HG02970 (cell line): Measurements from ENCODE around the gene RNASE11.
"Not testable (repeated sequence)": the region's sequence is repeated elsewhere in the genome, so short reads cannot be mapped to it uniquely, and the experiment has no call there.

ENCODE experiments used
- ATAC-seq: cut with Tn5 transposase; IDR thresholded peaks from one replicate; pipeline ENCODE4 v1.9.1; 2021; ENCODE audit warnings: mild to moderate bottlenecking, moderate library complexity, moderate number of reproducible peaks; ENCODE audit not compliant: unreplicated experiment, low FRiP score

RNASE11 gene

DNA sequence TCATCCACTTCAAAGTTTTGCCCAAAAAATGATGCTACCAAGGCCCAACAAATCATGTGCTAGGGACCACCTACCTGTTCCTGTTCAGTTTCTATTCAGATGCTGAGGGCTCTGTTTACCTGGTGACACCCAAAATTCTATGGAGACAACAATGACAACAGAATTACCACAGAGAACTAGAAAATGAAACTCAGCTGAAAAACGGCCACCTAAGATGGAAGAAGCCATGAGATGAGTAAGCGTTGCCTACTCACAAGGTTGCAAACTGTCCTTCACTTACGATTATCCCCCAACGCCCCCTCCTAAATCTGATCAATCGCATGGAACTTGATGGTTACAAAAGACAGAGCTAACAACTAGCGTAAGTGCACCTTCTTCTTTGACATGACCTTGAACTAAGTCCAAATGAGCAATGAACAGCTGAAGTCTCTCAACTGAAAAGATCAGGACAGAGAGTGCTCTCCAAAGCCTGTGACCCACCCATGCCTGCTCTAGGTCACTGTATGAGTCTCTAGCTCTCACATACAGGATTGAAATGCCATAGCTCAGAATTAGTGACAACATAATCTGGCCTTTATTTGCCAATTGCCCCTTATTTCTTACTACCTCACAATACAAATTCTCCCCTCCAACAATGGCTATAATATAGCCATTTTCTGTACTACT lies at the start of gene RNASE11:
RNASE11 (minus strand) TSS at position 513 of the 666 bp plus-strand sequence.
- ATAC-seq: no peak

DNA sequence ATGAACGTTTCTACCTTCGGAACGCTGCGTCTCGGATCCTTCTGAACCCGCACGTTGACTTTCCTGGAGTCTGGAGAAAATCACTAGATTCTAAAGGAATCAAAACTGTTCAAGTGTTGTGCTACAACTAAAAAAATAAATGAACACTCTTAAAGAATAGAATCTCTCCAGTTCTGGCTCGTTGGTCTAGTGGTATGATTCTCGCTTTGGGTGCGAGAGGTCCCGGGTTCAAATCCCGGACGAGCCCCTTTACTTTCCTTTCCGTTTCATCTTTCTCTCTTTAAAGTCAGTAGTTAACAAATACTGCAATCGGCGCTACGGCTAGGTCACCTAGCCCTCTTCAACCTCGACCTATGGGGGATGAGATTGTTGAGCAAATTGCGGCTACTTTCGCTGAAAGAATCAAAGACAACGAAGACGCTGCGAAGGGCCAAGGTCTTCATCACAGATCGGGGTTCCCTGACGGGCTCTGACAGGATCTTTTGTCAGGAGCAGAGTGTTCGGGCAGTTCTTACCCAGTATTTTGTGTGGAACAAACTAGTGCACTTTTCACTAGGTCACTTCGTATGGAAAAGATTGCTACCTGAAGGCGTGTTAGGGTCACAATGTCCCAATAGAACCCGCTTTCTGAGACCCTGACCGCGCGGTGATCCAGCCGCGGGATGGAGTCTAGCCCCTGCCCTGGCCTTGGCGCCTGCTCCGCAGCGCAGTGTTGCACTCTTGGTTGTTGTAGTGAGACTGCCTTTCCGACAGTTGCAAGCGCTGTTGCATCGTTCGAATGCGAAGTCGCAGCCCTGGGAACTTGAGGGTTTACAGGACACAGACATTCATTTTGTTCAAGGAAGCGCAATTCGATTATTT lies 45.3 kb upstream of the RNASE11 start:
- ATAC-seq: peak; percentile 61

DNA sequence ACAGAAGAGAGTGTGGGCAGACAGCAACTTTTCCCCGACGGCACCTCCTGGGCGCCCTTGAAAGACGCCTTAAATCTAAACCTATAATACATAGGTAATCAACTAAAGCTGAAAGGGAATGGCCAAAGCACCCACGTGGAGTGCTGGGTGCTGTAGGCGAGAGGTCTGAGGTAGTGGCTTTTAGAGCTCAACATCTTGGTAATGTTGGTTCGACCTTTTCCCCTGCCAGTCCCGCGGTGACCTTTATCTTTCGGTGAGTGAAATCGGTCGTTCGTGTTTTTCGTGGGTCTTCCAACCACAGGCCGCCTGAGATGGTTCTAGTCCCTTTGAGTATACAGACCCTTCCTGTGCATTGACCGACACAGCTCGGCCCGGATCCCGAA lies 44.6 kb upstream of the RNASE11 start:
- ATAC-seq: no peak

DNA sequence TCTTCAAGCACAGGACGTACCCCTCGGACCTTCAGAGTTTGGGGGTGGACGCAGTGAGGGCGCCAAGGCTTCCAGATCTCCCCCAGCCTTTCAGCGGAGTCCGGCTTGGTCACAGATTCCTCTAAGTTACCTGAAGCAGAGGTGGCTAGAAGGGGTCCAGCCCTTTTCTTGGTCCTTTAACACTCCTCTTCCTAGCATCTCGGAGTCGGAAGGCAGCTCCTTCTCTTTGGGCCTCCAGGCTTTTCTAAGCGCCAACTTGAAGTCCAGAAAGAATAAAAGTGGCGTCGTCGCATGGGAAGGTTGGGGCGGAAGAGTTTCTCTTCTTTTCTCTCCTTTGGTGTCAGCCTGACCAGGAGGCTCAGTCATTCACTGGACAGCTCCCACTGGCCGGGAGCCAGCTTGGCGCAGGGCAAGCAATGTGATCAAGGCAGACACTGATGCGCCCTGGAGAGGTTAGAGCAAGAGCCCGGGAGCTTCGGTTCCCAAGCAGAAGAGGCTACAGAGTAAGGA lies 44.1 kb upstream of the RNASE11 start:
- no peak for ATAC-seq

DNA sequence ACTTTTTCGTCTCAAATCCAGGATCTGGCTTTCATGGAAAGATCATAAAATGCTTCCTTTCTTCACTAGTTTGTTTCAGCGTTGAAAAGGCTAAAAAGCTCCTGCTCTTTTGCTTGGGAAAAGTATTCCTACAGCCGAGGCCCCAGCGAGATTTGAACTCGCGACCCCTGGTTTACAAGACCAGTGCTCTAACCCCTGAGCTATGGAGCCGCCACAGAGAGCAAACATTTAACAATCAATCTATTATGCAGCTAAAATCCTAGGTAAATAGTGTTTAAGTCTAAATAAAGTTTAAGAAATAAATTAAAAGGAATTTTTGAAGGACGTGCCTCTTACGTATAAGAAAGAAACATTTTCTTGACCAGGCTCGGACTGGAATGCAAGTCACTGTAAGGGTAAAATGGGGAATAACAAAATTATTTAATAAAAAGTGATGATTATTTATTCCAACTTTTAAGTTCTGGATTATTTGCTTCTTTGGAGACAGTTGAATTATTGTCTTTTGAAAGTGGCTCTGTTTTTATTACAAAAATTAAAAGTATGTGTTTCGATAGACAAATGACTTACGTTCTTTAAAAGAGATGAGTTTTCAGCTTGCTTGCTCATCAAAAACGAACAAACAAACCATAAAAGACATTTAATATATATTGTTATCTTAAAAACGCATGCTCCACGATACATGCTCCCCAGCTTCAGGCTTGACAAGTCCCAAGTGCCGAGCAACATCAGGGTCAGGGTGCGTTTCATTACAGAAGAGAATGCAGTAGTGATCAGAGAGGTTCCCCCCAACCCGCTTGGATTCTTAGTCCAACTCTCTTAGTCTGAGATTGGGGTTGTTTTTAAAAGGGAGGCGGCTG lies 43.5 kb upstream of the RNASE11 start:
- no peak for ATAC-seq

DNA sequence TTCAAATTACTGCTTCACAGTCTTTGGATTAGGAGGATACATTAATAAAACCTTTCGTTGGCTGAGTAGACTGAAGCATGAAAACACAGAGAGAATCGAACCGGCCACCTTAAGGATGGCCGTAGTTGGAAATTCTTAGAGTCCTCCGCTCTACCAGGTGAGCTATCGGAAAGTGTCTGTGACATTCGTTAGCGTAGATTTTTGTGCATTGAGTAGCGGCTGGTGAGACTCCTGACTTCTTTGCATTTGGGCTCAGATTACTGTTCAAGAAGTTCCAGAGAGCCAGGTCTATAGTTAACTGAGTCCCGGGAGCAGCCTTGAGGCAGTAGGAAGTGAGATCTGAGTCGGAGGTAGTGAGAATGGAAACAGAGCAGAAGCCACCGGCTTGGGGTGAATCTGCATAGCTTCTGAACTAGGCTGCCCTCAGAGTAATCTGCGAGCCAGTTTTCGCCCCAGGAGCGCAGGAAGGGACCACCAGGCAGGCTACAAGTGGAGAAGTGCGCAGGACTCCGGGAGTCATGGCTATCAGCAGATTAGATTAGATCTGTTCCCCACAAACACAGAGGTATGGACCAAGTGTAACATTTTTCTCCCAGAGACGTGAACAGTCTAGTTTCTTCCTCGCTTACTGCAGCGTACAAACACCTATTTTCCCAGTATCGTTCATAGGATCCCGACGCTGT lies 42.7 kb upstream of the RNASE11 start:
- no peak for ATAC-seq

DNA sequence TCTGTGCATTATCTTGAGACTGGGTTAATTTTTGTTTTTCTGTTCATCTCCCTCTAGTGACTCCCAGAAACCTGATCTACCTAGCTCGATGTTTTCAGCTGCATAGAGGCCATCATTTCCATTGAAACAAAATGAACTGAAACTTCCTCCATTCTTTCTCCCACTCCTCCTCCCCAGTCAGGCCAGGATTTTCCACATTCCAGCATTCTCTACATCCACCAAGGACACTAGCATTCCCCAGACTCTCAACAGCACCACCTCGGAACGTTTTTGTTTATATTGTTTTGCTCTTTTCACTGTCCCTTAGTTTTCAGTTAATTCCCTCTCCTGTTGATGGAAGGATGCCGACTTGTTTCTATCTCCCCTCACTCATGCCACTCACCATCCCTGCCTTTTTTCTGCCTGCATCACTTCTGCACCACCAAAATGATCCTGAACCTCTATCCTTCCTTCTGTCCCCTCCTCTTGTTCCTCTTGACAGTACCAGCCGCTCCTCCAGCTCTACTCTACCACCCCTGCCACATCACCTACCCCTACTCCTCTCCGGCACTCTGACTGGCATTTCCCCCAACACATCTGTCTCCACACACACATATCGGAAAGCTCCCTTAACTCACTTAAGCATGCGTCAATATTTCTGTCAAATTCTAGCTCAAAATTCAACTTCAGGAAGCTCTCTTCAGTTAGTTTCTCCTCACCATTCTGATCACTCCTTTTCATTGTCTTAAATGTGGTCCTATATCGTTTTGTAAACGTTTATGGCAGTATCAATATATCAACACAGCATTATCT lies 40.5 kb upstream of the RNASE11 start:
- no peak for ATAC-seq

DNA sequence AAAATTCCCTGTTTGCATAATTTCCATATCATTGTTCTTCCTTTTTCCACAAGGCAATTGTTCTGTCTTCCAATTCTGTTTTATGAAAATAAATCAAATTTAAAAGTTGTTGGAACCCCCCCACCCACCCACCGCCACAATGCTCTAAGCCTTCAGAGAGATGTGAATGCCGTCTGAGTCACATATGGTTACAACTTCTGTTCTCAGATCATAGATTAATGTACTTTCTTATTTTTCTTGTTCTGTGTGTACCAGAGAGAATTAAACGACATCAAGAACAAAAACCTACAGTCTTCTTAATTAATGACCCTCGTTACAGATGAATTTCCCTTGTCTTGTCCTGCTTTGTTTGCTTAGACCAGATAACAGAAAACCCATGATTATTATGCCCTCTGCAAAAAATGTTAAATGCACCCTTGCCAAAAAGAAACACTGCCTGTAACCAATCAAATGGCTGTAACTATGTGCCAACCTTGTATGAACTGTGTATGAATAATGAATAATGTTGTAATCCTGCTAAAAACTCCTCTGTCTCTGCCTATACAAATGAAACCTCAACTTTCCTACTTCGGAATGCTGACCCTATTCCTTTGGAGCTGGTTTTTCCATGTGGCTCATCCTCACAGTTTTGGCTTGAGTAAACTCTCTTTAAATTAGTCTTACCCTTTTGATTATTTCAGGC lies 39.7 kb upstream of the RNASE11 start:
- ATAC-seq: no peak

DNA sequence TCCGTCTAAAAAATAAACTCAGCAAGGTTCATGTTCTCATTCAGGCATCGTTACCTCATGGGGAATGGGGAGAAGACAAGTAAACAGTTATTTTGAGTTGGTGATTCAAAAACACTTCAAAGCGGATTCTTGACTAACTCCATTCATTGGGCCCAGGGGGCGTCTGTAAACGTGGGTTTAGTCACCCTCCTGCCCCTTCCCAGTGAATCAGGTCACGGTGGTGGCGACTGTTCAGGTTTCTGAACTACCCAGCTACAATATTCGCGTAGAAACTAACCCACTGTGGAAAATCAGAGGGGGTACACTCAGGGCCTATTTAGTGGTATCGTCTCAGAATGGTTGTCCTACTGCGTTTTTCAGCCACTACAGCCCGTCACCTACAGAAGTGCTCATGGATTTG lies 38.5 kb upstream of the RNASE11 start:
- no peak for ATAC-seq

DNA sequence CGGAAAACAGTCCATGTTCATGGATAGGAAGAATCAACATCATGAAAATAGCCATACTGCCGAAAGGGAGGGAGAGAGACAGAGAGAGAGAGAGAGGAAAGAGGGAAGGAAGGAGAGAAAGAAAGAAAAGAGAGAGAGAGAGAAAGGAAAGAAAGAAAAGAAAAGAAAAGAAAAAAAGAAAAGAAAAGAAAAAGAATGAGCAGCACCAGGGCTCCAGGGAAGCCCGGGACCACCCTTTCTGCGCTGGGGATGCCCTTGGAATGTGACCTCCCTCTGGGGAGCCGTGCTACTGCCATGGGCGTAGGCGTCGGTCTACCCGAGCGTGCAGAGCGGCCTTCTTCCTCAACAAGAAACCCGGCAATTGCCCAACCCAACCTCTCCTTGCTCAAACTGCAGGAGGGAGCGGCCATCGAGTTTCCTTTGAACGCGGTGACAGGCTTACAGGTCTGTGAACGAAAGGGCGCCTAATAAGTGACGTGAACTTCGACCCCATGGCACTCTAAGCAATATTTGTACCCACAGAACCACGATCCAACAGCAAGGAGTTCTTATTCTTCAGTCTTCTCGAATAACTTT lies 36.8 kb upstream of the RNASE11 start:
- ATAC-seq: no peak

DNA sequence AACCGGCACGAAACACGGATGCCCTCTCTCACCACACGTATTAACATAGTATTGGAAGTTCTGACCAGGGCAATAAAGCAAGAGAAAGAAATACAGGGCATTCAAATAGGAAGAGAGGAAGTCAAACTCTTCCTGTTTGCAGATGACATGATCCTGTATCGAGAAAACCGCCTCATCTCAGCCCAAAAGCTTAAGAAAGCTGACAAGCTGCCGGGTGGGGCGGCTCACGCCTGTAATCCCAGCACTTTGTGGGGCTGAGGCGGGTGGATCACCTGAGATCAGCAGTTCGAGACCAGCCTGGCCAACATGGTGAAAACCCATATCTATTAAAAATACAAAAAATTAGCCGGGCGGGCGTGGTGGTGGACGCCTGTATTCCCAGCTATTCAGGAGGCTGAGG lies 36.0 kb upstream of the RNASE11 start:
- ATAC-seq: no peak

DNA sequence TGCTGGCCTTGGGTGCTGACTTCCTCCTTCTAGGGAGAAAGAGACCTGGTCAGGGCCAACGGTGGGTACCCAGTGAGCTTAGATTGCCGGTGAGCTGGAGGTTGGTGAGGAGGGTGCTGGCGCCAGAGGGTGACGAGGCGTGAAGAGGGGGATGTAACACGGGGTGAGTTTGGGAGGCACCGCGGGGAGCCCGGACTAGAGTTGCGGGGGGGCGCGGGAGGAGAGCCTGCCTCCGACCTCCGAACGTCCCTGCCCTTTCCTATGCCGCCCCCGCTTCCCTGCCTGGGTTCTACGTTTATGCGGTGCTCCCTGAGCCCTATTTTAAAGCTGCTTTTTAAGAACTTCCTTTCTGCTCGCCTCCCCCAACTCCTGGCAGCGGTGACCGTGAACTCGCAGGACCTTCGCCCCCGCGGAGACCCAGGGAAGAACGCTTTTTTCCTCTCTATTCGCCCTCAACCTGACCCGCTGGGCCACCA lies 35.1 kb upstream of the RNASE11 start:
- no peak for ATAC-seq

DNA sequence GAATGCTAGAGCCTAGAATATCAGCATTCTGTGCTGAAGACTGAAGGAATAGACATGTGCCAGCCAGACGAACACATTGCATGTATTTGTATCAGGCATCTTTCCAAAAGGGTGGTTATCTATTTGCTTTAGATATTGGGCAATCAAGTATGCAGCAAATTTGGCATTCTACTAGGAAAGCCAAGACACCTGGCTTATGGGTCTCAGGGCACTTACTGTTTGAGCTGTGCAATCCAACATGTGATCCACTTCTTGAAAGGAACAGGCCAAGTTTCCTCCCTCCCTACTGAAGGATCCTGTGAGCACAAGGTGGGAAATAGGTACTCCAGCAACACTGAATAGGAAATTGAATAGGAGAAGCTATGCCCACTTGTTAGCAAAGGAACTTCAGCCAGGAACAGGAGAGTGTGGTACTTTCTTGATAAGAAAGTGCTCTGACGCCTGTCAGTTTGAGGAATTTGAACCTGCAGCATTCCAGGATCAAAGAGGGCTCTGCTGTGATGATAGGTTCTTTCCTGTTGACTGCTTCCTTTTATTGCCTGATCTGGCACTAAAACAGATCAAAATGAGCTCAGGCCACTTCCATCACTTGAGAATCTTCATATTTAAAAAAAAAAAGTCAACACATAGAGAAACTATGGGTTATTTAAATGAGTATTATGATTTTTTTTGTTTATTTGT lies 33.1 kb upstream of the RNASE11 start:
- ATAC-seq: no peak

DNA sequence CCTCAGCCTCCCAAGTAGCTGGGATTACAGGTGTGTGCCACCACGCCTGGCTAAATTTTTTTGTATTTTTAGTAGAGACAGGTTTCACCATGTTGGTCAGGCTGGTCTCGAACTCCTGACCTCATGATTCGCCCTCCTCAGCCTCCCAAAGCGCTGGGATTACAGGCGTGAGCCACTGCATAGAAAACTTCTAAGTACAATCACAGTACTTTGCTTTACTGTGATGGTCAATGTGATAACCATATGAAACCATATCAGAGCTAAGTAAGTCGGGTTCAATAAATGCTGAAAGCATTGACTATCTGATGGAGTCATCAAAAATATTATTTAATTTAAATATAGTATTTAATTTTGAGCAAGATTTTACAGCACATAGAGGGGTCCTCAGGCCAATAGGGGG lies 31.9 kb upstream of the RNASE11 start:
- not testable (repeated sequence) for ATAC-seq

DNA sequence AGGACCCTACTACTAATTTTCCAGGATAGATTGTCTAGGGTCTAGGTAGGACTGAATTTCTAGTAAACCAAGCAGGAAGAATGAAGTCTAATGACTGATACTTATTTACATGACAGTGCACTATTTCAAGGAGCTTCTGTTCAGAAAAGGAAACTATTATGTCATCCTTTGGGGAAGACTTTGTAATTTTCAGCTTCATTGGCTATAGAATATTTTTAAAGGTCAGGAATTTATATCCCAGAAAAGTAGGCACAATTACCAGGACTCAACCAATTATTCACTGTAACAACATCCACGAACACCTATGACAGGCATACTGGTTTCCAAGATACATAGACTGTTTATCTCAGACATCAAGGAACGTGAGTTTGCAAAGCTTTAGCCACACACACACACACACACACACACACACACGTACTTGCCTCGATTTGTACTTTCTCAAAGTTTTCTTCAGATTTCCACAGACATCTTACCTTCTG lies 30.5 kb upstream of the RNASE11 start:
- no peak for ATAC-seq

DNA sequence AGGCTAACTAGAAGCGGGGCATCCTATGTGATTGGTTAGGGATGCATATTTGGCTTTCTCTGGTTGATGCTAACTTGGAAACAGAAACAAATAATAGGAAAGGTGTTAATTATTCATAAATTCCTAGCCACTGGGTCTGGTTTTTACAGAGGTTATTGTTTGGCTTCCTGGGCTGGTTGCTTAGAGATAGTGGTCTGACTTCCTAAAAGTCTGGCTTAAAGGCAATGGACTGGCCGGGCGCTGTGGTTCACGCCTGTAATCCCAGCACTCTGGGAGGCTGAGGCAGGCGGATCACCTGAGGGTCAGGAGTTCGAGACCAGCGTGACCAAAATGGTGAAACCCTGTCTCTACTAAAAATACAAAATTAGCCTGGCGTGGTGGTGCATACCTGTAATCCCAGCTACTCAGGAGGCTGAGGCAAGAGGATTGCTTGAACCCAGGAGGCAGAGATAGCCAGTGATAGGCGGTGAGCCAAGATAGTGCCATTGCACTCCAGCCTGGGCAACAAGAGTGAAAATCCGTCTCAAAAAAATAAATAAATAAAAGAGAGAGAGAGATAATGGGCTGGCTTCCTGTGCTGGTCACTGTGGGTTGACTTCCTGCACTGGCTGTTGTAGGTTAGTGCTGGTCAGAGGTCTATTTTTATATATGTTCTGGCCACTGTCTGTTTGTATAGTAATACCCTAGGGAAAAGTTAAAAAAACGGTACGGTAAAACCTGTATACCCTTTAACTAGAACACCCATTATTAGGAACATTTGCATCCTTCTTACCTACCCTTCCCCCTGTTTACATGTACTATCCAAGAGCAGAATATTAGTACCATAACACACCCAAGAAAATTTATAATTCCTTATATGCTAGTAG lies 29.6 kb upstream of the RNASE11 start:
- ATAC-seq: no peak

DNA sequence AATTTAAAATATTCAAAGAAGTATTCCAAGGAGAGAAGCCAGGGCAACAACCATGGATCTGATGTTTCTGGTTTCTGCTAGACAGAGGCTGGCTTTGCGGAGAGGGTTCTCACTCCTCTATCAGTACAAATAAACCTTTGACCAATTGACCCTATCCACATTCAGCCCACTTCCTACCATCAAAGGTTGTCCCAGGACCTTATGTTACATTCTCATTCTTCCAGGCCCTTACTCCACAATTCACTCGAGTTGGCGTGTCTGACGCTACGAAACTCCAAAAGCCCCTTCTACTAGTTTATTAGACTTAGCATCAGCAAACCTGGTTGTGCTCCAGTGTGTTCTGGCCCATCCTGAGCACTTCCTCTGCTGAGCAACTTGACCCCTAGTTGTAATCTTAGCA lies 28.2 kb upstream of the RNASE11 start:
- no peak for ATAC-seq
